Esophagus muscularis mucosa (tissue), 4 donors: ENCODE results near the gene GNG11. TPM values are rescaled to one million over a fixed set of nuclear protein-coding genes. Genes with fewer than 3 reads are reported as not detected.

Source experiments
- DNase-seq: peaks from one replicate; pipeline ENCODE4 v3.0.0-alpha.2; 2017; ENCODE audit errors: extremely low spot score
- H3K27ac ChIP-seq, 4 donors: fragments of 200-600 bp; sonication (generic); replicated peaks in 1 of 4; 1 replicate in 3 of 4; 2 replicates in 1 of 4; pipeline ENCODE4 v1.5.1; 2016 to 2019; ENCODE audit warnings: mild to moderate bottlenecking in 1 of 4
- H3K27me3 ChIP-seq, 4 donors: fragments of 200-600 bp; sonication (generic); one replicate each; pipeline versions ENCODE4 v1.5.1 to v1.6.0; 2016 to 2019
- H3K36me3 ChIP-seq, 4 donors: fragments of 200-600 bp; sonication (generic); one replicate each; pipeline ENCODE4 v1.5.1; 2016 to 2019
- H3K4me1 ChIP-seq, 4 donors: fragments of 200-600 bp; sonication (generic); one replicate each; pipeline ENCODE4 v1.5.1; 2016 to 2019
- H3K4me3 ChIP-seq, 4 donors: fragments of 200-600 bp; sonication (generic); 1 replicate in 2 of 4; 2 replicates in 2 of 4; pipeline ENCODE4 v1.5.1; 2016 to 2019; ENCODE audit warnings: mild to moderate bottlenecking in 4 of 4, moderate library complexity in 1 of 4
- H3K9me3 ChIP-seq, 4 donors: fragments of 200-600 bp; sonication (generic); 1 replicate in 3 of 4; 2 replicates in 1 of 4; pipeline ENCODE4 v1.5.1; 2016 to 2019
- EP300 ChIP-seq: sonication (generic); formaldehyde crosslinking; IDR thresholded peaks from one replicate; pipeline ENCODE4 v1.6.1; 2017; ENCODE audit warnings: antibody characterized with exemption
- POLR2A ChIP-seq: fragments of 450-650 bp; IDR thresholded peaks from one replicate; pipeline ENCODE4 v1.6.1; 2017; ENCODE audit warnings: antibody characterized with exemption, moderate library complexity, mild to moderate bottlenecking, low read depth
- POLR2AphosphoS5 ChIP-seq, 2 donors: sonication (generic); formaldehyde crosslinking; IDR thresholded peaks; one replicate each; pipeline ENCODE4 v1.6.1; 2017; ENCODE audit warnings: antibody characterized with exemption in 2 of 2
- WGBS: methylation state at CpG from one replicate; pipeline ENCODE4 v1.1.5; 2018; 5-methylcytosine and 5-hydroxymethylcytosine counted together
- intact Hi-C: fragments of 100-400 bp; cut with DNase I; formaldehyde crosslinking; loops from one replicate; pipeline ENCODE4 v1.15.1; 2023
- total RNA-seq, 4 donors: library from RNA; depleted of rRNA; stranded (reverse); fragments of >200 nt; gene quantifications; one replicate each; pipeline versions ENCODE4 v1.1.0 to v1.2.1, GENCODE V29; 2016
- TF ChIP-seq, protein P1 (sequence below), 3 experiments: fragments of 200-600 bp in 2 of 3; fragments of 450-650 bp in 1 of 3; sonication (generic) in 2 of 3; IDR thresholded peaks; one replicate each; pipeline ENCODE4 v1.5.1; 2017 to 2019; ENCODE audit warnings: antibody characterized with exemption in 3 of 3, mild to moderate bottlenecking in 2 of 3, moderate library complexity in 1 of 3

The GNG11 gene
- total RNA-seq, 4 donors from 2014 or later = 19.9 to 26.0 (median 22.3) TPM

- TF ChIP-seq, protein P1, sequence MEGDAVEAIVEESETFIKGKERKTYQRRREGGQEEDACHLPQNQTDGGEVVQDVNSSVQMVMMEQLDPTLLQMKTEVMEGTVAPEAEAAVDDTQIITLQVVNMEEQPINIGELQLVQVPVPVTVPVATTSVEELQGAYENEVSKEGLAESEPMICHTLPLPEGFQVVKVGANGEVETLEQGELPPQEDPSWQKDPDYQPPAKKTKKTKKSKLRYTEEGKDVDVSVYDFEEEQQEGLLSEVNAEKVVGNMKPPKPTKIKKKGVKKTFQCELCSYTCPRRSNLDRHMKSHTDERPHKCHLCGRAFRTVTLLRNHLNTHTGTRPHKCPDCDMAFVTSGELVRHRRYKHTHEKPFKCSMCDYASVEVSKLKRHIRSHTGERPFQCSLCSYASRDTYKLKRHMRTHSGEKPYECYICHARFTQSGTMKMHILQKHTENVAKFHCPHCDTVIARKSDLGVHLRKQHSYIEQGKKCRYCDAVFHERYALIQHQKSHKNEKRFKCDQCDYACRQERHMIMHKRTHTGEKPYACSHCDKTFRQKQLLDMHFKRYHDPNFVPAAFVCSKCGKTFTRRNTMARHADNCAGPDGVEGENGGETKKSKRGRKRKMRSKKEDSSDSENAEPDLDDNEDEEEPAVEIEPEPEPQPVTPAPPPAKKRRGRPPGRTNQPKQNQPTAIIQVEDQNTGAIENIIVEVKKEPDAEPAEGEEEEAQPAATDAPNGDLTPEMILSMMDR (IDR thresholded peaks at IDR 0.05) = no peak
- TF ChIP-seq POLR2A = no peak
- TF ChIP-seq POLR2AphosphoS5 (IDR thresholded peaks at IDR 0.05) = no peak
- no peak for TF ChIP-seq EP300
- Histone ChIP-seq H3K9me3 (no peaks in the 10 kb centered on the region), H3K4me3 (no peak overlapping the region), H3K27ac (no peak overlapping the region), H3K4me1 (peaks cover 8 to 23% (median 14%) of the 10 kb centered on the region in 4 donors), H3K36me3 (peaks cover 0 to 5% (median 2%) of the 10 kb centered on the region in 4 donors), H3K27me3 (no peaks in the 10 kb centered on the region)
- intact Hi-C loops = no loop called here
- DNase-seq = no peak
- 60% methylated on average over 3 of the region's 3 CpGs for WGBS
These were observed 10.1 kb downstream of the GNG11 start for GRCh38 chr7:93931655-93932054.

- intact Hi-C loops = no loop called here
- WGBS = 94% methylated on average over 3 of the region's 3 CpGs
These were observed 11.6 kb downstream of the GNG11 start for GRCh38 chr7:93933156-93933555.

GRCh38 chr7:93935102-93935501, 13.6 kb downstream of the GNG11 start:
- no peak overlapping the region for H3K27ac ChIP-seq
- WGBS = 72% methylated on average over 2 of the region's 2 CpGs
- TF ChIP-seq POLR2A (no peak), POLR2AphosphoS5 (IDR thresholded peaks at IDR 0.05) (no peak), EP300 (no peak)
- TF ChIP-seq, protein P1 (IDR thresholded peaks at IDR 0.05) = no peak
- H3K4me1 ChIP-seq = peaks cover 0 to 8% (median 0%) of the 10 kb centered on the region in 4 donors
- no peaks in the 10 kb centered on the region for H3K27me3 ChIP-seq
- no peak overlapping the region for H3K4me3 ChIP-seq
- no peaks in the 10 kb centered on the region for H3K36me3 ChIP-seq
- DNase-seq = no peak
- intact Hi-C loops = no loop called here
- H3K9me3 ChIP-seq = no peaks in the 10 kb centered on the region

More at GRCh38 chr7:93933156-93933555, 11.6 kb downstream of the GNG11 start:
- Histone ChIP-seq H3K27me3 (no peaks in the 10 kb centered on the region), H3K4me1 (peaks cover 0 to 8% (median 0%) of the 10 kb centered on the region in 4 donors), H3K4me3 (no peak overlapping the region), H3K36me3 (no peaks in the 10 kb centered on the region), H3K27ac (no peak overlapping the region), H3K9me3 (no peaks in the 10 kb centered on the region)
- no peak for DNase-seq
- TF ChIP-seq POLR2AphosphoS5 (IDR thresholded peaks at IDR 0.05) (no peak), POLR2A (no peak), EP300 (no peak)
- TF ChIP-seq, protein P1 (IDR thresholded peaks at IDR 0.05) = no peak

- H3K27ac ChIP-seq = no peak overlapping the region
- TF ChIP-seq POLR2AphosphoS5 (IDR thresholded peaks at IDR 0.05) (no peak), POLR2A (no peak), EP300 (no peak)
- TF ChIP-seq, protein P1 (IDR thresholded peaks at IDR 0.05) = no peak
- no peaks in the 10 kb centered on the region for H3K9me3 ChIP-seq
- no peaks in the 10 kb centered on the region for H3K27me3 ChIP-seq
- H3K4me1 ChIP-seq = peaks cover 0 to 8% (median 0%) of the 10 kb centered on the region in 4 donors
- H3K36me3 ChIP-seq = no peaks in the 10 kb centered on the region
- DNase-seq = no peak
- H3K4me3 ChIP-seq = no peak overlapping the region
- intact Hi-C loops = no loop called here
- WGBS = 92% methylated on average over 1 of the region's 1 CpG
These were observed 16.3 kb downstream of the GNG11 start for GRCh38 chr7:93937818-93938217.

DNA sequence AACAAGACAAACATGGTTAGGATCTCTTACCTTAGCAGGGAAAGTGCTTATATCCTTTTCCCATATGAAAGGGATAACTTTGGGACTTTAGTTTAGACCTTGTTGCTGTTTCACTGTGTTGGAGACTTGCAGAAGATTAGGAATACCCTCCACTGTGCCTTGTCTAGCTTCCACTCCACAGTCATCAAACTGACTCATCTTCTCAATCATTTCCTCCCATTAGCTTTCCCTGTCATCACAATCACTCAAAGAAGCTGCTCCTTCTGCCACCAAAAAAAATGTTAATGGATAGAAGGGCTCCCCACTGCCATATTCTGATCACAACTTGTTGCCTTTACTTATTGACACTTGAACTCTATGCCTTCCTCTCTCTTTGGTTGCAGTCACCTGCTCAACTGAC, 16.8 kb downstream of the GNG11 start:
- H3K4me3 ChIP-seq = no peak overlapping the region
- no peaks in the 10 kb centered on the region for H3K36me3 ChIP-seq
- no peak overlapping the region for H3K27ac ChIP-seq
- TF ChIP-seq POLR2A = no peak
- no peak for TF ChIP-seq POLR2AphosphoS5 (IDR thresholded peaks at IDR 0.05)
- TF ChIP-seq, protein P1 (IDR thresholded peaks at IDR 0.05) = no peak
- no peak for TF ChIP-seq EP300
- no peaks in the 10 kb centered on the region for H3K9me3 ChIP-seq
- intact Hi-C loops = no loop called here
- no peak for DNase-seq
- peaks cover 0 to 8% (median 0%) of the 10 kb centered on the region in 4 donors for H3K4me1 ChIP-seq
- no peaks in the 10 kb centered on the region for H3K27me3 ChIP-seq
